K562 (cell line): ENCODE results near the gene ZNF665. TPM values are rescaled to one million over a fixed set of nuclear protein-coding genes. Genes with fewer than 3 reads are reported as not detected.
"Not testable (repeated sequence)": the region's sequence is repeated elsewhere in the genome, so short reads cannot be mapped to it uniquely, and the experiment has no call there.

Experiments used
- ATAC-seq: fragments of 200-7000 bp; cut with Tn5 transposase; 3 replicates; pipeline ENCODE4 v1.9.1; 2020; ENCODE audit warnings: moderate library complexity
- BruUV-seq: library from RNA; stranded (reverse); fragments of 400-500 nt; replicated peaks from 2 replicates; lab custom pipeline; 2021; lab: Mats Ljungman, UMichigan
- CTCF ChIA-PET: fragments of 300-600 bp; formaldehyde crosslinking; extraction: SDS; loops from one replicate; lab custom pipeline; 2021; ENCODE audit warnings: low intra/inter-chr PET ratio; lab: Yijun Ruan, JAX
- POLR2A ChIA-PET: fragments of 300-600, 350-650 bp; sonication (Branson Sonifier 250); formaldehyde crosslinking; extraction: SDS; loops from one replicate; lab custom pipeline; 2021; ENCODE audit warnings: antibody characterized with exemption, inconsistent platforms; lab: Yijun Ruan, JAX
- DNase-seq, 4 experiments: peaks; one replicate each; pipeline versions ENCODE4 v3.0.0 to v3.0.0-alpha.2; 2011 to 2018; ENCODE audit warnings: low spot score in 3 of 4, mixed read lengths in 3 of 4; ENCODE audit errors: extremely low read depth in 1 of 4
- FAIRE-seq: peaks from 2 replicates; lab custom pipeline; 2011; peaks lifted over from hg19 to GRCh38; lab: Jason Lieb, UNC
- H2AFZ ChIP-seq: 2 replicates; pipeline ENCODE4 v1.6.0; 2011; ENCODE audit warnings: low read depth, low read length, control low read depth, inconsistent platforms
- H3K27ac ChIP-seq: fragments of 200-600 bp; 3 replicates; pipeline ENCODE4 v1.8.0; 2011; ENCODE audit warnings: low read depth, mild to moderate bottlenecking, control low read depth, inconsistent platforms, low read length, moderate library complexity, mixed read lengths; ENCODE audit errors: extremely low read depth
- H3K27me3 ChIP-seq, 2 experiments: fragments of 300-600 bp in 1 of 2; 2 replicates in 1 of 2; 3 replicates in 1 of 2; pipeline versions ENCODE4 v1.6.0 to v1.8.0; 2011; ENCODE audit warnings: inconsistent platforms in 2 of 2, low read length in 2 of 2, mild to moderate bottlenecking in 1 of 2, mixed read lengths in 1 of 2, moderate library complexity in 1 of 2; ENCODE audit not compliant: control insufficient read depth in 2 of 2, insufficient read depth in 2 of 2
- H3K36me3 ChIP-seq: fragments of 300-600 bp; 3 replicates; pipeline ENCODE4 v1.8.0; 2011; ENCODE audit warnings: mild to moderate bottlenecking, low read length, inconsistent platforms; ENCODE audit not compliant: control insufficient read depth, insufficient read depth
- H3K4me1 ChIP-seq, 2 experiments: fragments of 200-600 bp in 1 of 2; replicated peaks in 1 of 2; 2 replicates in 1 of 2; 3 replicates in 1 of 2; pipeline versions ENCODE4 v1.5.1 to v1.8.0; 2011; ENCODE audit warnings: inconsistent platforms in 2 of 2, low read length in 2 of 2, mild to moderate bottlenecking in 1 of 2, mixed read lengths in 1 of 2, moderate library complexity in 1 of 2; ENCODE audit not compliant: control insufficient read depth in 2 of 2, insufficient read depth in 2 of 2
- H3K4me2 ChIP-seq: 2 replicates; pipeline ENCODE4 v1.6.1; 2011; ENCODE audit warnings: low read length, control low read depth, inconsistent platforms, mixed read lengths; ENCODE audit not compliant: insufficient read depth
- H3K4me3 ChIP-seq: fragments of 200-600 bp; sonication (generic), shearing (Covaris generic); 2 replicates; pipeline ENCODE4 v1.5.1; 2016; ENCODE audit warnings: control low read depth, inconsistent platforms
- H3K79me2 ChIP-seq: fragments of 200-600 bp; 3 replicates; pipeline ENCODE4 v1.8.0; 2011; ENCODE audit warnings: low read length, inconsistent platforms; ENCODE audit not compliant: control insufficient read depth, insufficient read depth
- H3K9ac ChIP-seq, 2 experiments: 2 replicates each; pipeline versions ENCODE4 v1.6.0 to v1.6.1; 2011; ENCODE audit warnings: low read depth in 2 of 2, low read length in 2 of 2, control low read depth in 1 of 2, inconsistent platforms in 1 of 2, mild to moderate bottlenecking in 1 of 2, mixed read lengths in 1 of 2; ENCODE audit not compliant: insufficient read depth in 1 of 2
- H3K9me1 ChIP-seq: one replicate; pipeline ENCODE4 v1.6.0; 2011; ENCODE audit warnings: inconsistent platforms, mild to moderate bottlenecking, low read length, moderate library complexity; ENCODE audit not compliant: control insufficient read depth, insufficient read depth
- H3K9me3 ChIP-seq: replicated peaks from 2 replicates; pipeline ENCODE4 v1.5.1; 2011; ENCODE audit warnings: low read depth, low read length, inconsistent platforms; ENCODE audit not compliant: control insufficient read depth, insufficient read depth
- H4K20me1 ChIP-seq: replicated peaks from 2 replicates; pipeline ENCODE4 v1.6.1; 2011; ENCODE audit warnings: low read length, inconsistent platforms, mixed read lengths; ENCODE audit not compliant: control insufficient read depth, insufficient read depth
- CHD1 ChIP-seq: fragments of 200-600 bp; sonication (generic); IDR thresholded peaks from one replicate; pipeline ENCODE4 v1.6.1; 2012; ENCODE audit warnings: mild to moderate bottlenecking, moderate library complexity, low read length, inconsistent platforms
- CXXC5 ChIP-seq: fragments of 250-450 bp; sonication (Bioruptor Pico); IDR thresholded peaks from 2 replicates; pipeline ENCODE4 v1.8.0; 2022; ENCODE audit warnings: inconsistent platforms, mild to moderate bottlenecking, moderate library complexity
- FOXJ2 ChIP-seq: fragments of 200-800 bp; sonication (Bioruptor generic); IDR thresholded peaks from 2 replicates; pipeline ENCODE4 v1.6.1; 2016; ENCODE audit warnings: missing genetic modification characterization, missing compliant biosample characterization
- GABPB1 ChIP-seq: sonication (generic); formaldehyde crosslinking; IDR thresholded peaks from 2 replicates; pipeline ENCODE4 v1.8.0; 2022; ENCODE audit warnings: mild to moderate bottlenecking, missing genetic modification reagents
- PHF8 ChIP-seq: fragments of 200-600 bp; sonication (generic); IDR thresholded peaks from 2 replicates; pipeline ENCODE4 v1.6.1; 2012; ENCODE audit warnings: mixed run types, mild to moderate bottlenecking, inconsistent platforms, low read length, moderate library complexity, borderline replicate concordance
- WGBS: fragments of 100-300 bp; shearing (Covaris generic); methylation state at CpG from one replicate; pipeline ENCODE4 v1.1.6; 2016; ENCODE audit warnings: low coverage, mixed read lengths; ENCODE audit not compliant: insufficient coverage; ENCODE audit errors: missing lambda C conversion rate; 5-methylcytosine and 5-hydroxymethylcytosine counted together
- in situ Hi-C: fragments of 300-500 bp; cut with MboI; formaldehyde crosslinking; loops from 4 replicates; pipeline ENCODE4 v1.15.0; 2018; ENCODE audit warnings: inconsistent platforms, mixed read lengths
- intact Hi-C: fragments of 100-400 bp; cut with micrococcal nuclease; formaldehyde crosslinking; loops from 2 replicates; pipeline ENCODE4 v1.14.2; 2022
- polyA plus RNA-seq, 8 experiments: library from polyadenylated mRNA; depleted of rRNA in 4 of 8; stranded (reverse) in 5 of 8; unstranded in 3 of 8; fragments of >200 nt; fragmentation: Nextera tagmentation in 2 of 8; fragmentation: Illumina TruSeq in 1 of 8; extraction: Ambion mirVana in 2 of 8; extraction: Trizol in 1 of 8; gene quantifications; 2 replicates each; pipeline versions ENCODE4 v1.2.1 to v1.2.3, GENCODE V29; 2011 to 2014; ENCODE audit warnings: inconsistent platforms in 1 of 8, missing spikeins in 1 of 8
- total RNA-seq, 7 experiments: library from RNA; depleted of rRNA in 6 of 7; stranded (reverse); fragments of >200 nt in 6 of 7; fragmentation: Illumina TruSeq in 2 of 7; extraction: Trizol in 2 of 7; gene quantifications; 2 replicates each; pipeline versions ENCODE4 v1.2.1 to v1.2.3, GENCODE V29; 2011 to 2021; ENCODE audit warnings: low replicate concordance in 1 of 7

Gene ZNF665
- total and polyA plus RNA-seq, 9 of the 15 experiments (the other 6 are each of a cell fraction or from before 2014, with no cell fraction given), result 1.9 to 7.6 (median 2.8) TPM

- TF ChIP-seq FOXJ2 (tag), result no peak
- no peak for TF ChIP-seq CHD1
- TF ChIP-seq GABPB1 (CRISPR knock-in tag), result no peak
- no peak for TF ChIP-seq CXXC5 (CRISPR knock-in tag)
- TF ChIP-seq PHF8, result no peak
These were observed 62.7 kb downstream of the ZNF665 start (continued) for GRCh38 chr19:53130506-53130905.

- H3K79me2 ChIP-seq, POLR2A ChIA-PET, BruUV-seq, H3K9me3 ChIP-seq, H3K27ac ChIP-seq, CTCF ChIA-PET, in situ Hi-C loops, DNase-seq, H3K9ac ChIP-seq, H3K36me3 ChIP-seq, intact Hi-C loops, H3K4me3 ChIP-seq, H3K9me1 ChIP-seq, H4K20me1 ChIP-seq, H2AFZ ChIP-seq, H3K4me2 ChIP-seq, H3K4me1 ChIP-seq, ATAC-seq: not testable (repeated sequence)
- peaks cover 4 to 20% of the 10 kb centered on the region in 2 experiments; a peak in 3 of 5 replicates for H3K27me3 ChIP-seq
- FAIRE-seq, result peak; percentile 11
- WGBS, result 1% methylated on average over 8 of the region's 15 CpGs
These were observed 66.2 kb downstream of the ZNF665 start for GRCh38 chr19:53126733-53127526.
